GM21737 (cell line): ENCODE results near the gene MSRB3.
"Not testable (repeated sequence)": the region's sequence is repeated elsewhere in the genome, so short reads cannot be mapped to it uniquely, and the experiment has no call there.

Experiments used
- ATAC-seq: cut with Tn5 transposase; IDR thresholded peaks from one replicate; pipeline ENCODE4 v1.9.1; 2021; ENCODE audit warnings: mild to moderate bottlenecking, moderate library complexity; ENCODE audit not compliant: unreplicated experiment

The MSRB3 gene

DNA sequence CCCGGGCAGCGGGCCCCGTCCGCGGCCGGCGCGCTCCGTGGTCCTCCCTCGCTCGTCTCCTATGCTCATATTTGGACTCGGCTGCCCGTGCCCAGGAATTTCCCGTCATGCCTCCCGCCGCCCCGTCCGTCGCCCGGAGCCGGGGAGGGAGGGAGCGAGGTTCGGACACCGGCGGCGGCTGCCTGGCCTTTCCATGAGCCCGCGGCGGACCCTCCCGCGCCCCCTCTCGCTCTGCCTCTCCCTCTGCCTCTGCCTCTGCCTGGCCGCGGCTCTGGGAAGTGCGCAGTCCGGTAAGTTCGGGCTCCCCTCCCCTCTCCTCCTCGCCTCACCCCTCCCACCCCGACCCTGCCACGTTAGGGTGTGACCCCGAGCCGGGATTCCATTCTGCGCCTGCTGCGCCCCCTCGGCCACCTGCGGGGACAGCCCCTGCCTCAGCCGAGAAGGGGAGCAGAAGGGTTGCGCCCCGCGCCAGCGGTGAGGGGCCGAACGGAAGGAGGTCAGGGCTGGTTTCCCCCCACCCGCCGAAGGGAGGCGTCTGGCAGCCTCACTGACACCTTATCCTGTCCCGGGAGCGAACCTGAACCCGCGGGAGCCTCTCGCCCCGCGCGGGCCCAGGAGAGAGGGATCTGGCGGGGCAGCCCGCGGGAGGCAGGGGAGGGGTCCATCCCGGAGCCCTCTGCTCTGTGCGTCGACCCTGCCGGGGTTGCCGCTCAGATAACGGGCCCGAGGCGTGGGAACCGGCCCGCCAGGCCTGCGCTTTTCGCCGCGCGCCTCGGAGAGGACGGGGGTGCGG, at the start of gene MSRB3:
MSRB3 (plus strand) TSS at position 108 of the 793 bp plus-strand sequence. CDS start 29,897 bp downstream, outside the sequence.
- ATAC-seq: peak; percentile 58

DNA sequence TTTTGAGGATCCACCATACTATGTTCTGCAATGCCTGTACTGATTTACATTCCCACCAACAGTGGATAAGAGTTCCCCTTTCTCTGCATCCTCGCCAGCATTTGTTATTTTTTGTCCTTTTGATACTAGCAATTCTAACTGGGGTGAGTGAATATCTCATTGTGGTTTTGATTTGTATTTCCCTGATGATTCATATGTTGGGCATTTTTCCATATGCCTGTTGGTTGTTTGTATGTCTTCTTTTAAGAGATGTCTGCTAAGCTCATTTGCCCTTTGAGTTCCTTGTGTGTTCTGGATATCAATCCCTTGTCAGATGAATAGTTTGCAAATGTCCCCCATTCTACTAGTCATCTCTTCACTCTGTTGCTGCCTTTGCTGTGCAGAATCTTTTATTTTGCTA, 49.0 kb upstream of the MSRB3 start:
- ATAC-seq: no peak

DNA sequence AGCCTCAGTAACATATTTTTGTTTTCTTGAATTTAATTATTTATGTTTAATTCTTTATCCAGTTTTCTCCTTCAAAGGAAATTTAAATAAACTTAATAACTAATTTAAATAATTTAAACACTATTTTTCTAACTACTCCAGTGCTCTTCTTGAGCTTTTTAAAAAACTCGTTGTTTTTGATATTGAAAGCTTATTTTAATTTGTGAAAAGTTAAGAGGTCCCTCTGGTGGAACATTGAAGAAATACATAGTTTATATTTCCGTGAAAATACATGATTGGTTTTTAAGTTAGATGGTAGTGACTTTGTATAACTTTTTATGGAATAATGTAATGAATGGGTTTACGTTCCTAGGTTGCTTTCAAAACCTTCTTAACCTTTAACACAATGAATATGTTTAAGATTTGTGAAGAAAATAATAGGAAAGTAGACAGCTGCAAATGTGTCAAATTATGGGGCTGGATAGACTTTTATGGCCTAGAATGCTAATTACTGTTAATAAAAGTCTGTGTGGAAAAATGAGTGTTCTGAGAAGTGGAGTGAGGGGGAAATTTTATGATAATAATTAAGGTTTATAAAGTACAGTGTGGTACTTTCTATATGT, 45.9 kb upstream of the MSRB3 start:
- no peak for ATAC-seq

DNA sequence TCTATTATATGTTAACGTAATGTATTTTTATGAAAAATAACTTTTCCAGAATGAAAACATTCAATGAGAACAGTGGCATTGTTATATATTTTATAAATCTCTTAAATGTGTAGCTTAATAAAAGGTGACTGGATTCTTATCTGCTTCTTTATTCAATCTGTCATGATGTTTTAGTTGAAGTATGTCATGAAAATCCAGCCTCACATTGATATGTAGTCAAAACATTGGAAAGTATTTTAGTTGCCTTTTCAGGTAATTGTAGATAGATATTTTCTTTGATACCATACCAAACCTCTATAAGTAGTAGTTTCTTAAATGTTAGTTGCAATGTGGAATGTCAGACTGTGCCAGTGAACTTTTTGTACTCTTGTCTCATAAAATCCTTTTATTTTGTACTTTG, 41.3 kb upstream of the MSRB3 start:
- ATAC-seq: no peak

DNA sequence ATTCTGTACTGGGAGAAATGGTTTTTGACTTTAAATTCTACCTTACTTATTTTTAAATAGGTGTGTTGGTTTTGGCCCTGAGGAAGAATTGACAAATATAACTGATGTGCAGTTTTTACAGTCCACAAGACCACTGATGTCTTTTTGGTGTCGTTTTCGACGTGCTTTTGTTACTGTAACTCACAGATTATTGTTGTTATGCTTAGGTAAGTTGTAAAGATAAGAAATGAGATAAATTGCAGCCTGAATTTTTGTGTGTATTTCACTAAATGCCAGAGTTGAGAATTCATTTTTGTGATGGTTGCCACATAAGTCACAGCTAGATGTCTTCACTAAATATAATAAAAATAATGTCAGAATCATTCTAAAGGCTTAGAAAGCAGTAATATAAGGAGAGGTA, 39.9 kb upstream of the MSRB3 start:
- ATAC-seq: no peak

DNA sequence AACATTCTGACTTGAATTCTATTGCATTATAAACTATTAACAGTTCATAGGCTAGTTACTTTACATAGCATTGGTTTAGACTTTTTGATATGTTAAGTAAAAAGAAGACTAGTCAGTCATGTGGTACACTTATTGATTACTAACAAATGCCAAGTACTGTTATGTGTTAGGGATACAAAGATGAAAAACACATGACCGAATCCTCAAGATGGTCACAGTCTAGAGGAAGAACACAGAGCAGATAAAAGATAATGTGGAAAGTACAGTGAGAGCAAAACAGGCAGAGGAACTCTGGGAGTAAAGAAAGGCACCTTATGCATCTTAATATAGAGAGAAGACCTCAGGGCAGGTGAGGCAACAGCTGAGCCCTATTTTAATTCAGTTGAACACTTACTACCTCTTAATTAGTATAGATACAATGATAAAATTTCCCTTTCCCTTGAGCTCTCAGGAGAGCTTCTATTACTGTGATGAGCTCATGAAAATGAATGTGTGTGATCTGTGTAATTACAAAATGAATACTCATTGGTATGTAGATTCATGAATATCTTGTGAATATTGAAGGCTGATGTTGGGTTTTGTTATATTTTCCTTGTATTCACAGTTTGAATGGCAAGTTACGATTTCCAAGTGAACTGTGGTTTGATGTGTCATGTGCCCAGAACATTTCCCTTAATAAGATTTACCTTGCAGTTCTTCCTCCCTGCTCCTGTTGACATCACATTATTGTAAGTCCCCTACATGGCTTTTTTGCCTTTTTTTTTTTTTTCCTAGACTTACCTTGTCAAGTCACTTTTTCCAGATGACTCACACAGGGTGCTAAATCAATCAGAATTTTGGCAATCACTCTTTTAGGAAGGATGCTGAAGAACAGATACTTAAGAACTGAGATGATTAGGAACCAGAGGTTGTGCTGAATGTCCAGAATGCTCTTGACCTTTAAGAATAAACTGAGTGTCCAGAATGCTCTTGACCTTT, 29.5 kb upstream of the MSRB3 start:
- ATAC-seq: no peak

DNA sequence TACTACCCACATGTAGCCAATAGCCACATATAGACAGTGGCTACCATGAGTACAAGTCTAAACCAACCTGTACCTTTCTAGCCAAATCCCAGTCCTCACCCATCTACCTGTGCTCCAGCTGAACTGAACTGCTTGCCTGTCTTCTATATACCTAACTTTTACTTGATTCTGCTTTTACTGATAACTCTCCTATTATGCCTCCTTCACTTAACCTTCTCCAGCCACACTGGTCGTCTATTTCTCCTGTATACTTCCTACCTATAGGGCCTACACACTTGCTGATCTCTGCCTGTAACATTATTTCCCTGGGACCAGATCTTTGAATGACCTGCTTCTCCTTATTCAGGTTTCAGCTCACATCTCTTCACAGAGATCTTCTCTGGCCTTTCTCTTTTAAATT, 26.0 kb upstream of the MSRB3 start:
- no peak for ATAC-seq

DNA sequence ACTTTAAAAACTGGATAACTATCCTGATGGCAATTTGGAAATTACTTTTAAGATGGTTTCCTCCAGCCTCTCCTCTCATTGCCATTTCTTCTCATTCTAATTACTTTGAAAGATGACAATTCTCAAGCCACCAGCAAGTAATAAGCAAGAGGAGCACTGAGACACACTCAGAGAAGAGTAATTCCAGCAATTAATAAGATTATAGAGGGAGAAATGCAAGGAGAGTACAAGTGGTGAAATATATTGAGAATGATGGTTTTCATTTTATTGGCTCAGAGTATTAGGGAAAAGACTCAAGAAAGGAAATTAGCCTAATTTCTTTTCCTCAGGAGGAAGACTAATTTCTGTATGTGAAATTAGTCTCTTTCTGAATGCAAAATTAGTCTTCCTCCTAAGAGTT, 20.5 kb upstream of the MSRB3 start:
- no peak for ATAC-seq

DNA sequence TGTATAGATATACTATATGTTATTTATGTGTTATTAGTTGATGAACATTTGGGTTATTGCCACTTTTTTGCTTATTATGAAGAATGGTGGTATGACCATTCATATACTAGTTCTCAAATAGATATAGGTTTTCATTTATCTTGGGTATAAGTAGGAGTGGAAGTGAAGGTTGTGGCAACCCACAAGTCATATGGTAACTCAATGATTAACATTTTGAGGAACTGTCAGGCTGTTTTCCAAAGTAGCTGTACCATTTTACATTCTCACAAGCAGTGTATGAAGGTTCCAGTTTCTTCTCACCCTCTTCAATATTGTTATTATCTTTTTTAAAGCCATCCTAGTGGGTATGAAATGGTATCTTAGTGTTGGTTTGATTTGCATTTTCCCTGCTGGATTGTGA, 19.0 kb upstream of the MSRB3 start:
- ATAC-seq: no peak

DNA sequence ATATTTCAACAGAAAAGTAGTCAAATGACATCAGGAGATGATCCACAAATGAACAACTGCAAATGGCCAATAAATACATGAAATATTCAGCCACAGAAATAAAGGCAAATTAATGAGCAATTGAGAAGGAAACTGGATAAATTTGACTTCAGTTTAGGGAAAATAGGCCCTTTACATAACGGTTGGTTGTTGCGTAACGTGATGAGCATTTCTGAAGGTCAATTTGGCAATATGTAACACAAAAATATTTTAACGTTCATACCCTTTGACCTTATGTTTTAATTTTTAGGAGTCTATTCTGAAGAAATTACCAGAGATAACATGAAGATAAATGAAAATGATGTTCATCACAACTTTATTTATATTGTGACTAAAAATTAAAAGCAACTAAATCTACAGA, 14.7 kb upstream of the MSRB3 start:
- no peak for ATAC-seq

DNA sequence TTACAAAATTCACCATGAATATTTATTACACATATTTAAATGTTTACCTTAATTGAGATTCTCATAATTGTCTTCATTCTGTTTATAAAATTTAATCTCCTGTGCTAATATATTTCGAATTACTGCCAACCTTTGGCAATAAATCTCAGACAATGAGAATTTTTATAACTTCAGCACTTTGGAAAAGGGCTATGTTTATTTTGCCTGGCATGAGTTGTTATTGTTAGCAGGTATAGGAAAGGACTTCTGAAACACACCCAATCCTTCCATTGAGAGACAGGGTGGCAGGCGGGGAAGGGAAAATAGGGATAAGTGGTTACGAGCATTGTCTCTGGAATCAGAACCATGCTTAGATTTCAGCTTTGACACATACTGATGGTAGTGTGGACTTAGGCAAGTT, 12.1 kb upstream of the MSRB3 start:
- ATAC-seq: no peak

DNA sequence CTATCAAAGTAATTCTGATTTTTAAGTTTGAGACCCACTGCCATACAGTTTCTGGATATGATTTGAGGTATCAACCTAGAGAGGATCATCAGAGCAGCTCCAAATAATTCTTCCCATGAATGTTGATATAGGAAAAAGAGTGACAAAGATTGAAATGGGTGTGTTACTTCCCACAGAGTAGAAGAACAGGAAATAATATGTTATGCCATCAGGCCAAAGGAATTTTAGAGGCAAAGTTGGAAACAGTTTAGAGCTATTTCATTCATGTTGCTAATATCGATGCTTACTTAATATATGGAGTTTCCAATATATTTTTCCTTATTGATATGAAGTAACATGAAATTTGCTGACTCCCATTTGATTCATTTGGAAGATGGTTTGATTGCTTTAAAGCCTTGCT, 8.9 kb upstream of the MSRB3 start:
- ATAC-seq: no peak

DNA sequence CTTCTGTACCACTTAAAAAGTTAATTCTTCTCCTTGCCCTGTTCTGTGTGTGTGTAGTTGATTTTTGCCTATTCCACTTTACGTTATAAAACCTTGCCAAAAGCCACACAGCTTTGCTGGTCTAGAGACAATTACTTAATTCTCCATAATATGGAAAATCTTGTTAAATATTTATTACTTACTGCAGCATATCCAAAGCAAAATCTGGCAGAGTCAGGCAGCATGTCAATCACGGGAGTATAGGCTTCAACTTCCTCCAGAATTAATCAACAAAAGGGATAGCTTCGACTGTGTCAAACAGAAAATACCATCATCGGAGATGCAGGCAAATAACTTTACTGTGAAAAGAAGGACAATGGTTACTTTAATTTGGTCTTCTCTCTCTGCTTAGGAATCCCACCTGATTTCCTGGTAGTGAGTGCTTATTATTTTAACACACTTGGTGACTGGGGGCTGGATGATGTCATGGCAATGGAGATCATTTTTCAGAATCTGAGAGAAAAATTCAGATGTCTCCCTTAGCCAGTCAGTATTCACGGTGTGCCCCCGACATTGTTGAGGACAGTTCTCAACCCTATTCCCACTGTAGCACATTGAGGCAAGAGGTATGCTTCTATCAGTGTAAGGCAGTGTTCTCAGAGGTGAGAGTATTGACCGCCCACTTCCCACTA, 3.7 kb upstream of the MSRB3 start:
- ATAC-seq: no peak

DNA sequence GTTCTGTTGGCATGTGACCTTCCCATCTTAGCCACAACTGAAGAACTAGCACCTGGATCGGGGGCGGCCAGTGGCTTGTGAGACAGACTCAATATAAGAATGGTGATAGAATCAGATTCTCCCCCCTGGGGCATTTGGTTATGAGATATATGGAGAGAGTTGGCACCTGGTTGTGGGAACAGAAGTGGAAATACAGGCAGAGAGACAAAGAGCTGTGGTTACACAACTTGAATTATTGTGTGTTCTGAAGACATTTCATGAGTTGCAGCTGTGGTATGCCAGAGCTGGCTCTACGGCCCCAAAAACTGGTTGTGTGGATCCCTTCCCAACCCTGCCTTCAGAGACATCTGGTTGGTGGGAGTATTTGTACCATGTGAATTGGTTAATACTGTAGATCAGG, 2.9 kb upstream of the MSRB3 start:
- ATAC-seq: no peak

DNA sequence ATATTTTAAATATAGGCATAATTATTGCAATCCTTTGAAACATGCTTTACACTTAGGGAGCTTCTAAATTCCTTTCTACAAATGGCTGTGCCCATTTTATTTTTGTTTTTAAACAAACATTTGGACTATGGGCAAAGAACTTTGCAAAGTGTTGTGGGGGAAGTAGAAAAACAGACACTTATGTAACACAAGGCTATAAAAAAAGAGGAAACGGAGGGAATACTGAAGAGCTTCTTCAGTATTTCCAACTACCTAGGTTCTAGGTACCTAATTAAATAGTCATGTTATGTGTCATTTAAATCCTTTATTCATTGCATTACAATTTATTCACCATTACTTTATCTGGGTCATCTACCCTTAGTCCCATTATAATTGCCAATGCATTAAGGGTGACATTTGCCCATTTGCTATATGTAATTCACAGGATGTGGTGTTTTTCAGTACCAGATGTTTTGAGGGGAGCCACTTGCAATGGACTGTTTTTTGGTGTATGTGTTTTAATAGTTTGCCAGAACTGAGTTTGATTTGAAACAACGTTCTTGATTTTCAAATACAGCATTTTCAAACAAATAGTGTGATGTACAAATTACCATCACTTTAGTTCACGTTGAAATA, 1.5 kb upstream of the MSRB3 start:
- no peak for ATAC-seq

DNA sequence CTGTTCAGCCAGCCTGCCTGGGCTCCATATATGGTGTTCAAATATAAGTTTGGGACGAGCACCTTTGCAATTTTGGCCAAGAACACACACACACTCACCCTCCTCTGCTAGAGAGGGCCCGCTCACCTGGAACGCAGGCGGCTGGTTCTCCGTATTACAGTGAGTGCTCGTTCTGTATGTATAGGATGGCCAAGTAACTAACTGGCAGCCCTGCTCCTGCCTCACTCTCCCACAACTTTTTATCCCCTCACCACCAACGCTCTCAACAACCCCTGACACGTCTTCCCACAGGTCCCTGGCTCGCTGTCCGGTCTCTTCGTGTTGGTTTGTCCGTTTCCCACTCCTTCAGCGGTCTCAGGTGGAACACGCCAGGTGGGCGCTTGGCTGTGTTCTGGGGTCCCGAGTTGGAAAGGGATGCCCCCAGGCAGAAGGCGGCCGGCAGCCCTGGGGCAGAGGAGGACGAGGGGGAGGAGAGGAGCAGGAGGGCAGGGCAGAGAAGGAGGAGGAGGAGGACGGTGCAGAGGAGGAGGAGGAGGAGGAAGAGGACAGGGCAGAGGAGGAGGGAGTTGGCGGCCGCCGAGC, 398 bp upstream of the MSRB3 start:
- ATAC-seq: no peak

DNA sequence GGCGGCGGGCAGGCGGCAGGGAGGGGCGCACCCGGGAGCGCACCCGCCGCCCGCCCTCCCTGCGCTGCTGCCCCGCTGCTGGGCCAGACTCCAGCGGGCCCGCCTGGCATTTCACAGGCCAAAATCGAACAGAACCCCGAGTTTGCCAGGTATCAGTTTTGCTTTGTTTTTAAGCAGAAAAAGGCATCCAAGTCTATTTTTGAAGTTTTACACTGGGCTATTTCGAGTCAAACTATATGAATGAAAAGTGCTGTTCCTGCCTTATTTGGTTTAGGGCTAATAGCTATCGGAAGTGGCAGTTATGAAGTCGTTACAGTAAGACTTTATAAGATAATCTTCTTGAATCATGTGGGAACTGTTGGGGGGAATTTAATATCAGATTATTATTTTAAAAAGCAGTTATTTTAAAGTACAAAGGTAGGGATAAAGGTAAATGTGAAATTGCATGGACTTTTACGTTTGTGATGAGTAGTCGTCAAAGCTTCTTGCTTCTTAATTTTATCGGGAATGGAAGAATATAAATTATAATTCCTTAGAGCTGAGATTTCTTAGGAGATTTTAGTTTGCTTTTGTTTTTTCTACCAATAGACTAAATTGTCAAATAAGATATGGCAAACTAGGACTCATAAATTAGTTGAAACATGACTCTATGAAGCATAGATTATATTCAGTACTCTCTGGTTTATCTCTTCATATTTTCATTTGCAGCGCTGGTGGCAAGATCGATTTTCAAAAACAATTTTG, 1.1 kb downstream of the MSRB3 start:
- no peak for ATAC-seq

DNA sequence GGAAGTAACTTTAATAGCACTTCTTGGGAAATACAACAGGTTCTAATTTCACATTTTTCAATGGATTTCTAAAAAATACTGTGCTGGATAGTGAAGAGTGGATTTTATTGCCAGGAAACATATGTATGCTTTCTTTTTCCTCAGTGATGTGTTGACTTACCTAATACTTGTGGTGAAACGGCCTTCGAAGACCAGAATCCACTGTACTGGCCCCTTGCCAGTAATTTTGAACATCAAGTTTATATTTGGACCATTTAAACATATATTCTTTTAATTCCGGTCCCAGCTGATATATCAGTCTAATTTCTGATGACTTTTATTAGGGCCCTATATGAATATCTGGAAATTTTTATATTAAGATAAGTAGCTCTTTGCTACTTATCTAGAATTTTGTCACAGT, 1.8 kb downstream of the MSRB3 start:
- ATAC-seq: no peak

DNA sequence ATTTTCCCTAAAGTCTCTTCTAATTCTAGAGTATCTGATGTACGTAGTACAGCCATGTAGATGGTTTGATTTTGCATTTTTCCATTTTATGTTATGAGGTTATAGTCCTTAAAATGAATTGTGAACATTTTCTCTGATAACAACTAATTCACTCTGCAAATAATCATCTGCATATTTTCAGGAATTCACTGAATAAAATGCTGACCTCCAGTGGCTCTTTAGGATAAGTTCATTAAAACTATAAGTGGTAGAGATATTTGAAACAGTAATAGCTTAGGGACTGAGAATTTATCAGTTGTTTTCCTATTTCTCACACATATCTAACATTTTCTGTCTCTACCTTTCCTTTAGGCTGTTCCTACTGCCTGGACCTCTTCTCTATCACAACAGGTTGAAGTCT, 4.4 kb downstream of the MSRB3 start:
- no peak for ATAC-seq

DNA sequence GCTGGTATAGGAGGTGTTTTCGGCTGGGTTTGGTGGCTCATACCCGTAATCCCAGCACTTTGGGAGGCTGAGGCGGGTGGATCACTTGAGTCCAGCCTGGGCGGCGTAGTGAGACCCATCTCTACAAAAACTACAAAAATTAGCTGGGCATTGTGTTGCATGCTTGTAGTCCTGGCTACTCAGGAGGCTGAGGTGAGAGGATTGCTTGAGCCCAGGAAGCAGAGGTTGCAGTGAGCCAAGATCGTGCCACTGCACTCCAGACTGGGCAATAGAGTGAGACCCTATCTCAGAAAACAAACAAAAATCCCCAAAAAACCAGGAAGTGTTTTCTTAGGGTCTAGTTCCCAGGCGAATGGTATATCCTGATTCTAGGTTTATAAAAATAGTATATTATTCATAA, 7.0 kb downstream of the MSRB3 start:
- ATAC-seq: not testable (repeated sequence)
